WTC11 (cell line): ENCODE results near the gene REEP6. TPM values are rescaled to one million over a fixed set of nuclear protein-coding genes. Genes with fewer than 3 reads are reported as not detected.

ENCODE experiments used
- ATAC-seq: fragments of 200-7000 bp; cut with Tn5 transposase; 2 replicates; pipeline ENCODE4 v1.10.0; 2021; ENCODE audit warnings: mild to moderate bottlenecking, moderate library complexity
- CTCF ChIA-PET: fragments of 300-600 bp; sonication (Branson Sonifier 250); formaldehyde crosslinking; loops from one replicate; lab custom pipeline; 2021; ENCODE audit warnings: antibody characterized with exemption; lab: Charles Lee
- POLR2A ChIA-PET: fragments of 350-600 bp; sonication (Branson Sonifier 250); formaldehyde crosslinking; loops from one replicate; lab custom pipeline; 2021; ENCODE audit warnings: antibody characterized with exemption; lab: Charles Lee
- DNase-seq: peaks from one replicate; pipeline ENCODE4 v3.0.0; 2021; ENCODE audit warnings: low spot score
- H3K27ac Mint-ChIP-seq: 2 replicates; pipeline ENCODE4 v1.8.0; 2021; ENCODE audit warnings: mixed read lengths
- H3K27me3 Mint-ChIP-seq: 2 replicates; pipeline ENCODE4 v1.8.0; 2021; ENCODE audit warnings: low read depth, mild to moderate bottlenecking, moderate library complexity, mixed read lengths
- H3K36me3 Mint-ChIP-seq: 2 replicates; pipeline ENCODE4 v1.8.0; 2021; ENCODE audit warnings: mixed read lengths
- H3K4me1 Mint-ChIP-seq: 2 replicates; pipeline ENCODE4 v1.8.0; 2022; ENCODE audit warnings: mixed read lengths
- H3K4me3 Mint-ChIP-seq: 2 replicates; pipeline ENCODE4 v1.8.0; 2021; ENCODE audit warnings: mild to moderate bottlenecking, moderate library complexity, mixed read lengths
- H3K9me3 Mint-ChIP-seq: 2 replicates; pipeline ENCODE4 v1.8.0; 2021; ENCODE audit warnings: mixed read lengths
- AR ChIP-seq: fragments of 250-450 bp; sonication (Bioruptor Pico); IDR thresholded peaks from 2 replicates; pipeline ENCODE4 v1.9.0; 2021; ENCODE audit warnings: mild to moderate bottlenecking
- ATF1 ChIP-seq: sonication (generic); formaldehyde crosslinking; IDR thresholded peaks from 2 replicates; pipeline ENCODE4 v1.8.1; 2023; ENCODE audit warnings: mild to moderate bottlenecking, moderate library complexity, missing genetic modification reagents
- ATF6 ChIP-seq: sonication (generic); formaldehyde crosslinking; IDR thresholded peaks from 2 replicates; pipeline ENCODE4 v1.8.1; 2023; ENCODE audit warnings: mild to moderate bottlenecking, missing genetic modification reagents
- E2F5 ChIP-seq: sonication (generic); formaldehyde crosslinking; IDR thresholded peaks from 2 replicates; pipeline ENCODE4 v1.8.1; 2022; ENCODE audit warnings: mild to moderate bottlenecking, moderate library complexity, missing genetic modification reagents
- ETV6 ChIP-seq: sonication (generic); formaldehyde crosslinking; IDR thresholded peaks from 2 replicates; pipeline ENCODE4 v1.8.1; 2022; ENCODE audit warnings: mild to moderate bottlenecking, missing genetic modification reagents
- FOXK1 ChIP-seq: sonication (generic); formaldehyde crosslinking; IDR thresholded peaks from 2 replicates; pipeline ENCODE4 v1.8.0; 2022; ENCODE audit warnings: mild to moderate bottlenecking, moderate library complexity, missing genetic modification reagents
- IRF1 ChIP-seq: sonication (generic); formaldehyde crosslinking; IDR thresholded peaks from 2 replicates; pipeline ENCODE4 v1.8.0; 2023; ENCODE audit warnings: missing genetic modification reagents
- IRF2 ChIP-seq: sonication (generic); formaldehyde crosslinking; IDR thresholded peaks from 2 replicates; pipeline ENCODE4 v1.8.0; 2022; ENCODE audit warnings: low read depth, missing genetic modification reagents, borderline replicate concordance
- NFE2L1 ChIP-seq: sonication (generic); formaldehyde crosslinking; IDR thresholded peaks from 2 replicates; pipeline ENCODE4 v1.8.1; 2023; ENCODE audit warnings: missing genetic modification reagents
- RELA ChIP-seq: sonication (generic); formaldehyde crosslinking; IDR thresholded peaks from 2 replicates; pipeline ENCODE4 v1.8.1; 2022; ENCODE audit warnings: missing genetic modification reagents, mild to moderate bottlenecking, borderline replicate concordance
- RORB ChIP-seq: fragments of 250-450 bp; sonication (Bioruptor Pico); IDR thresholded peaks from 2 replicates; pipeline ENCODE4 v1.9.0; 2021; ENCODE audit warnings: mild to moderate bottlenecking
- SMAD4 ChIP-seq: sonication (generic); formaldehyde crosslinking; IDR thresholded peaks from 2 replicates; pipeline ENCODE4 v1.8.0; 2022; ENCODE audit warnings: mild to moderate bottlenecking, missing genetic modification reagents
- TCF7 ChIP-seq: sonication (generic); formaldehyde crosslinking; IDR thresholded peaks from 2 replicates; pipeline ENCODE4 v1.8.0; 2022; ENCODE audit warnings: mild to moderate bottlenecking, low read depth, missing genetic modification reagents, moderate library complexity
- TP53 ChIP-seq: sonication (generic); formaldehyde crosslinking; IDR thresholded peaks from 2 replicates; pipeline ENCODE4 v1.8.1; 2023; ENCODE audit warnings: mild to moderate bottlenecking, missing genetic modification reagents
- ZBTB43 ChIP-seq: sonication (generic); formaldehyde crosslinking; IDR thresholded peaks from 2 replicates; pipeline ENCODE4 v1.8.1; 2023; ENCODE audit warnings: mild to moderate bottlenecking, missing genetic modification reagents
- ZNF138 ChIP-seq: sonication (generic); formaldehyde crosslinking; conservative IDR thresholded peaks from 2 replicates; pipeline ENCODE4 v1.8.1; 2022; ENCODE audit warnings: mild to moderate bottlenecking, moderate library complexity, missing genetic modification reagents
- ZNF219 ChIP-seq: sonication (generic); formaldehyde crosslinking; IDR thresholded peaks from 2 replicates; pipeline ENCODE4 v1.8.0; 2023; ENCODE audit warnings: missing genetic modification reagents, mild to moderate bottlenecking, borderline replicate concordance
- ZNF263 ChIP-seq: sonication (generic); formaldehyde crosslinking; IDR thresholded peaks from 2 replicates; pipeline ENCODE4 v1.8.1; 2022; ENCODE audit warnings: low read depth, mild to moderate bottlenecking, moderate library complexity, missing genetic modification reagents
- total RNA-seq: library from RNA; stranded (reverse); gene quantifications from 3 replicates; pipeline ENCODE4 v1.2.3, GENCODE V29; 2021

REEP6 gene
- total RNA-seq, 1 experiment from 2014 or later: 17.0 TPM

- Mint-ChIP-seq H3K27ac (no peak overlapping the region), H3K4me3 (no peak overlapping the region), H3K9me3 (no peaks in the 10 kb centered on the region), H3K4me1 (peaks cover 4% of the 10 kb centered on the region), H3K27me3 (peaks cover 6% of the 10 kb centered on the region), H3K36me3 (no peaks in the 10 kb centered on the region)
- no peak for ATAC-seq
- TF ChIP-seq ZNF263 (CRISPR knock-in tag) (no peak), ZNF219 (CRISPR knock-in tag) (no peak), IRF1 (no peak), TCF7 (CRISPR knock-in tag) (no peak), FOXK1 (CRISPR knock-in tag) (no peak), RORB (CRISPR knock-in tag) (no peak), RELA (CRISPR knock-in tag) (no peak), ZBTB43 (CRISPR knock-in tag) (no peak), ATF1 (no peak), ZNF138 (CRISPR knock-in tag) (no peak), NFE2L1 (CRISPR knock-in tag) (no peak), IRF2 (CRISPR knock-in tag) (no peak), ATF6 (CRISPR knock-in tag) (no peak), ETV6 (CRISPR knock-in tag) (no peak), TP53 (CRISPR knock-in tag) (no peak), E2F5 (CRISPR knock-in tag) (no peak), SMAD4 (CRISPR knock-in tag) (no peak), AR (CRISPR knock-in tag) (no peak)
- no peak for DNase-seq
- CTCF ChIA-PET: no interaction called here
- POLR2A ChIA-PET: no interaction called here
Observed at GRCh38 chr19:1486720-1487575, 4.0 kb upstream of the REEP6 start.
